Retina (tissue), 1 donor: Measurements from ENCODE around the gene SPOCK1.

ENCODE experiments used
- DNase-seq: peaks from one replicate; pipeline ENCODE4 v3.0.0-alpha.2; 2016

The SPOCK1 gene

GRCh38 chr5:137440795-137441194 lies 58.3 kb downstream of the SPOCK1 start:
- DNase-seq: no peak

DNA sequence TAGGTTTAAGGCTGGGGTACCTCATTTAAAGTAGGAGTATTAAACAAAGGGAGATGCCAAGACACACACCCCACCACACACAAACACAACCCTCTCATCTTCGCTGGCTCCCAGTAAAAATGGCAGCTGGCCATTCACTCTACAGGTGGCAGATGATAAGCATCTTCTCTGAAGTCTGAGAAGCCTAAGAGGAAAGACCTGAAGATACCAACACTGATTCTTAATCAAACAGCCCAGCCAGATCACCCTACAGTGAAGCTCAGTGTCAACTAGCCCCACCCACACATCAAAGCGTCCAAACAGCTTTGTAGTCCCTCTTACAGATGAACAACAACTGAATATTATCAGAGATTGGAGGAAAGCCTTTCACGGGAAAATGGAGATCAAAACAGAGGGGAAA lies 59.5 kb downstream of the SPOCK1 start:
- no peak for DNase-seq

DNA sequence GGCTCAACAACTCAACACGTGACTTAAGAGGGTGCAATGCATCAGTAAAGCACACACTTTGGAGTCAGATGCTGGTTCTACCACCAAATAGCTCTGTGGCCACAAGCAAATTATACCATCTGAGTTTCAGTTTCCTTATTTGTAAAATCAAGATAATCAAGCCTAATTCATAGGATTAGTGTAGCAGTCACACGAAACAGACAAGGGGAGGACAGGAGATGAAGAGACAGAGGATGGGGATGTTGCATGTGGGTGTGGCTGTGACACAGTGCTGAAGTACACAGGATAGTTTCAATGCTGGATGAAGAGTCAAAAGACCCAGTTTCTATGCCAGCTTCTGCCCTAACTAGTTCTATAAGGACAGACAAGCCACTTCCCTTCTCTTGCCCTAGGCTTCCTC lies 60.2 kb downstream of the SPOCK1 start:
- DNase-seq: no peak

GRCh38 chr5:137437774-137438173 lies 61.4 kb downstream of the SPOCK1 start:
- no peak for DNase-seq

- DNase-seq: no peak
Observed at GRCh38 chr5:137433539-137433938, 65.6 kb downstream of the SPOCK1 start.

DNA sequence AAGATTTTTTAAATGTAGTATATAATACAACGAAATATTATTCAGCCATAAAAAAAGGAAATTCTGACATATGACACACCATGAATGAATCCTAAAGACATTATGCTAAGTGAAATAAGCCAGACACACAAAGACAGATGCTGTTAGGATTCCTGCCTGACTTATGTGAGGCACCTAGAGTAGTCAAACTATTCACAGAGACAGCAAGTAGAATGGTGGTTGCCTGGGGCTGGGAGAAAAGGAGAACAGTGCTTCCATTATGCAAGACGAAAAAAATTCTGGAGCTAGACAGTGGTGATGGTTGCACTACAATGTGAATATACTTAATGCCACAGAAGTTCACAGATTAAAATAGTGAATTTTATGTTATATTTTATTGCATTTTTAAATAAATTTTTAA lies 66.8 kb downstream of the SPOCK1 start:
- DNase-seq: no peak

- DNase-seq: no peak
Observed at GRCh38 chr5:137431051-137431450, 68.1 kb downstream of the SPOCK1 start.

DNA sequence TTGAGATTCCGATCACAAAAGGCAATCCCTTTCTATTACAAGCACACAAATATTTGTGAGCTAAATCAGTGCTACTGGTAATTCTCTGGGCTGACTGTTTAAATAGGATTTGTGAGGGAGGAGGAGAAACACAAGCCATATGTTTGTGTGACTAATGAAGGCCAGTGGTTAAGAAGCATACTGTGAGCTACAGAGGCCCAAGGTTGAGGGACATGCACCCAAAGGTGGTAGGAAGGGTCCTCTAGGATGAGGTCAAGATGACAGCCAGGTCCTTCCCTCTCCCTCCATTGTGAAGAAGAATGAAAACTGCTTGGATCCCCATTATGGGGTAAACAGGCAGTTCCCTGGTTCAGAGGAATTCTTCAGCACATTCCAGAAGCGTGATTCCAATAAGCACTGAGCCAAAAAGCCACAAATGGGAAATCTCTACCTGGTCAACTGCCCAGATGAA lies 83.9 kb downstream of the SPOCK1 start:
- no peak for DNase-seq

- no peak for DNase-seq
Observed at GRCh38 chr5:137414112-137414755, 84.9 kb downstream of the SPOCK1 start.

DNA sequence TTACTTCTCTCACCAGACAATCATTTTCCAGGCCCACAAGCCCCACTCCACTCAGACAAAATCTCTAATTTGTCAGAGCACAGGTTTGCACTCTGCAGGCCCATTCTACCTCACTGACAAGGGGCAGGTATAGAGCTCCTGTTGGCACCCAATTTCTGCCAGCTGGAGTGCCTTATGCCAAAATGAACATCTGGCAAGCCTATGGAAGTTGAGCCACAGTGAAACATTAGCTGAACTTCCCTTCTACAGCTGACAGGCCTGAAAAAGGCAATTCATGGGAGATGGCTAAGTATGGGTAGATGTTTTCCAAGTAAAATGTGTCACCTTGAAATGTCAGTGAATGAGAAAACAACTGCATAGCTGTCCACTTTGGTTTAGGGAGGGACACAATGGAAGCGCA lies 87.0 kb downstream of the SPOCK1 start:
- no peak for DNase-seq

GRCh38 chr5:137410234-137411010 lies 88.7 kb downstream of the SPOCK1 start:
- DNase-seq: no peak

- no peak for DNase-seq
Observed at GRCh38 chr5:137409736-137410135, 89.4 kb downstream of the SPOCK1 start.

DNA sequence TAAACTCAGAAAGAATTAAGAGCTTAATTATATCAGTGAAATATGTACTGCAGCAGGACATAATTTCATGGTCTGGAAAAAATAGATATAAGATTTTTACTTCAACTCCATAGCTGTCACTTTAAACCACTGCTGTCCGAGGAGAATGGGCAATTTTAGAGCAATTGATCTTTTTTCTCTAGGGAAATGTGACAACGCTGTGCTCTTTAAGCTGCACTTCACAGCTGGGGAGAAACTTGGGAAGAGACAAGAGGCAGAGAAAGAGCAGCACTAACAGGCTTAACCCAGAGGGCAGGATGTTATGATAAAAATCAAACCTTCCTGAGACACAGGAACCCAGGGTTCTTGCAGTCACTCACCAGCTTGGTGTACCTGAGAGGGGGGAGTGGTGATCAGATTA lies 92.0 kb downstream of the SPOCK1 start:
- DNase-seq: no peak

DNA sequence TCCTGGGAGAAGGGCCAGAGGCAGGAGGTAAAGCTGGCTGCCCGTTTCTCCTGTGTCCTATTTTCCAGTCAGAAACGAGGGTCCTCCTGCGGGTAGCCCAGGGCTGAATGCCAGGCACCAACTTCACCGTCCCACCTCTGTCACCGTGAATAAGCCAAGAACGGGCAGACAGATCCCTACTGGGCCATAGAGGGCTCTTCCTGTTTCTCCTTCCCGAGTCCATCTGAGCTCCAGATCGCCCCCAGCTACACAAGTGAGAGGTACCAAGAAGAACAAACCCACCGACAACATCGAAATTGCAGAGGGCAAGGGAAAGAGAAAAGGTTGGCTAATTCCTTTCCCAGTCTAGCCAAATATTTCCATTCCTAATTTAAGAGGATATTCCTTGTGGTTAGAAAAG lies 93.7 kb downstream of the SPOCK1 start:
- DNase-seq: no peak

- no peak for DNase-seq
Observed at GRCh38 chr5:137403869-137404268, 95.3 kb downstream of the SPOCK1 start.

GRCh38 chr5:137402436-137403187 lies 96.5 kb downstream of the SPOCK1 start:
- DNase-seq: no peak

- DNase-seq: no peak
Observed at GRCh38 chr5:137401946-137402345, 97.2 kb downstream of the SPOCK1 start.

DNA sequence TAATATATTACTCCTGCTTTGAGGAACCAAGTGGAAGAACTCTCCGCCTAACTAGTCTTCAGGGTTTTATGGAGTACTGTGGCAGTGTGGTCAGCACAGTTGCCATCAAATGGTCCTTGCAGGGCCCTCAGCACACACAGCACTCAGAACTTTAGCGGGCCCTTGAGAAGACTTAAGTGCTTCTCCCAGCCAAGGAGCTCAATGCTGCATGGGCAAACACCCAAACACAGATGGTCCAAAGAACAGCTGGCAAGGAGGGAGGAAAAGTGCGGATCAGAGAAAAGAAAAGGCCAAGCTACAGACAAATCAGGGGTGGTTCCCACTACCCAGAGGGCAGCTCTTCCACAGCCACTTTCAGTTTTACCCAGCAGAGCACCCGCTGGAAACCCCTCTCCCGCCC lies 98.6 kb downstream of the SPOCK1 start:
- DNase-seq: no peak

DNA sequence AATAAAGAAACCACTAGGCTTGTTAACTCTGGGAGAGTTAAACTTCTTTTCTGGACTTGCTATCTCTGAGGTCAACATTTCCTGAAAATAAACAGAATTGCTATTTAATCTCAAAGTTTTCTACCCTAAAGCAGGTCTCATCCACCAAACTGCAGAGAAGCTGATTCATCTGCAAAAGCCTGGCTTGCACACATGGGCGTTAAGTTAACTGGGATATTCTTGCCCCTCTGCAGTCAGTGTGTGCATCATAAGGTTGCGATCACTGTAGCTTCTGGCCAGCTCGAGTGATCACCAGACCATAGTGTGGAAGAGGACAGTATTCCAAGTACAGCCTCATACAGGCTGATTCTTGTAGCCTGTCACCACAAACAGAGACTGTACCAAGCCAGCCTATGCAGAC lies 99.2 kb downstream of the SPOCK1 start:
- no peak for DNase-seq

DNA sequence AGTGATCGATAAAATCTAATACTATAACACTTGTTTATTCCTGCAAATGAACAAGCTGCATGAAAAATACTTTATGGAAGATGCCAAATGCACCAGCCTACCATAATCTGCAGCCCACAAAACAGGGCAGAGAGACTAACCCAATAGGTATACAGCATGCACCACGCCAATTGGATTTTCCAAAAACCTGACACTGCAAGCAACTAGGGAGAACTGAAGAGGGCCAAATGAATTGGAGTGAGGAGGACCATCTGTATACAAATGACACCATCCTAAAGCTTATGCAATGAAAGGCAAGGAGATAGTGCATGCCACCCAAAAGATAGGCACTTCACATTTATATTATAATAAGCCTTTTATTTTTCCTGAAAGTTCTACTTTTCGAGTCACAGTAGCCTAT lies 100.4 kb downstream of the SPOCK1 start:
- no peak for DNase-seq

- DNase-seq: no peak
Observed at GRCh38 chr5:137398154-137398553, 101.0 kb downstream of the SPOCK1 start.

DNA sequence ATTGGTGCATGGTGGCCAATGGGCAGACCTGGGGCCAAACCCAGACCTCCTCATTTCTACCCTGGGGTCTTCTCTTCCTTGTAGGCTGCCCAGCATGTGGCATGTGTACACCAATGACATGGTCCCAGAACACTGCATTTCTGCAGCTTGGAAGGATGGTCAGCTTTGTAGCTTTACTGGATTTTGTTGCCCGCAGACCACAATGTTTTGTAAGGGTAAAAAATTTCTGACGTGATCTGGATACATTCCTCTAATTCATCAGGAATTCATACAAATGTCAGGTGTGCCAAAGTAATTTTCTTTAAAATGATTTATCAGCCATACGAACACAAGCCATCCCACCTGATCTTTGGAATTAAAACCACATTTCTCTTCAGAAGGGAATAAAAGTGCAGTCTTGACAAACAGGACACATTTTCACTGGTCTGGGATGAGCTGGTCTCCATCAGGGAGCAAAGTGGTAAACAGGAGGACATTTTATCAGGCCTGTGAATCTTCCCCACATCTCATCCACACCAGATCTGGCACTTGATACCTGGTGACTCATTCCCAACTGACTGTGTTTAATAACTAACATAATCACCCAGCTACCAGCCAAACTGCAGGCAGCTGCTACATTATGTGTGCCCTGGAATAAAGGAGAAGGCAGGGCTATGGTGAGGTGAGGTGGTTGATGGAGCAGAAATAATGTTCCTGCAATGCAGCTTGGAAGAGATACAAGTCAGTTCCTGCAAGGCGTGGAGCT lies 103.9 kb downstream of the SPOCK1 start:
- no peak for DNase-seq

- no peak for DNase-seq
Observed at GRCh38 chr5:137394380-137394779, 104.7 kb downstream of the SPOCK1 start.
